ENCODE data around the gene ALG12.

ALG12 gene

DNA sequence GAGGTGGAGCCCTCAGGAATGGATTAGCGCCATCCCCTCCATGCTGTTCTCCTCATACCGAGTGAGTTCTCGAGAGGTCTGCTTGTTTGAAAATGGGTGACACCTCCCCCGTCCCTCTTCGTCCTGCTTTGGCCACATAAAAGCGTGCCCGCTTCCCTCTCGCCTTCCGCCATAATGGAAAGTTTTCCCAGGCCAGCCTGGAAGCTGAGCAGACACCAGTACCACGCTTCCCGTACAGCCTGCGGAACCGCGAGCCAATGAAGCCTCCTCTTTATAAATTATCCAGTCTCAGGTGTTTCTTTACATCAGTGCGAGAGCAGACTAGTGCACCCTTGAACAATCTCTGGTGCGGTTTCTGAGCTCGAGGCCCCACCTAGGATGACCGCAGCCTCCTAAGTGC, 12.8 kb downstream of the ALG12 start:
- Histone ChIP-seq H3K27me3 (ENCODE audit: low read depth, low read length) (no peaks in the 10 kb centered on the region), H3K4me2 (ENCODE audit: low read length) (no peak overlapping the region), H3K9ac (ENCODE audit: low read length) (no peak overlapping the region), H3K79me2 (ENCODE audit: low read length) (no peaks in the 10 kb centered on the region), H3K4me3 (ENCODE audit: low read length) (no peak overlapping the region), H2AFZ (ENCODE audit: low read depth, low read length) (no peak overlapping the region), H3K9me3 (ENCODE audit: insufficient read depth, low read length) (no peaks in the 10 kb centered on the region), H4K20me1 (ENCODE audit: insufficient read depth, low read length) (no peaks in the 10 kb centered on the region), H3K27ac (ENCODE audit: low read length) (no peak overlapping the region), H3K36me3 (replicated peaks; ENCODE audit: low read depth, low read length) (peaks cover 10% of the 10 kb centered on the region), H3K4me1 (ENCODE audit: low read length) (no peaks in the 10 kb centered on the region)
- TF ChIP-seq, protein P1, sequence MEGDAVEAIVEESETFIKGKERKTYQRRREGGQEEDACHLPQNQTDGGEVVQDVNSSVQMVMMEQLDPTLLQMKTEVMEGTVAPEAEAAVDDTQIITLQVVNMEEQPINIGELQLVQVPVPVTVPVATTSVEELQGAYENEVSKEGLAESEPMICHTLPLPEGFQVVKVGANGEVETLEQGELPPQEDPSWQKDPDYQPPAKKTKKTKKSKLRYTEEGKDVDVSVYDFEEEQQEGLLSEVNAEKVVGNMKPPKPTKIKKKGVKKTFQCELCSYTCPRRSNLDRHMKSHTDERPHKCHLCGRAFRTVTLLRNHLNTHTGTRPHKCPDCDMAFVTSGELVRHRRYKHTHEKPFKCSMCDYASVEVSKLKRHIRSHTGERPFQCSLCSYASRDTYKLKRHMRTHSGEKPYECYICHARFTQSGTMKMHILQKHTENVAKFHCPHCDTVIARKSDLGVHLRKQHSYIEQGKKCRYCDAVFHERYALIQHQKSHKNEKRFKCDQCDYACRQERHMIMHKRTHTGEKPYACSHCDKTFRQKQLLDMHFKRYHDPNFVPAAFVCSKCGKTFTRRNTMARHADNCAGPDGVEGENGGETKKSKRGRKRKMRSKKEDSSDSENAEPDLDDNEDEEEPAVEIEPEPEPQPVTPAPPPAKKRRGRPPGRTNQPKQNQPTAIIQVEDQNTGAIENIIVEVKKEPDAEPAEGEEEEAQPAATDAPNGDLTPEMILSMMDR (IDR thresholded peaks at IDR 0.05; ENCODE audit: low read depth, low read length) = no peak
- no peak for TF ChIP-seq EZH2phosphoT487 (IDR thresholded peaks at IDR 0.05; ENCODE audit: low read depth)

DNA sequence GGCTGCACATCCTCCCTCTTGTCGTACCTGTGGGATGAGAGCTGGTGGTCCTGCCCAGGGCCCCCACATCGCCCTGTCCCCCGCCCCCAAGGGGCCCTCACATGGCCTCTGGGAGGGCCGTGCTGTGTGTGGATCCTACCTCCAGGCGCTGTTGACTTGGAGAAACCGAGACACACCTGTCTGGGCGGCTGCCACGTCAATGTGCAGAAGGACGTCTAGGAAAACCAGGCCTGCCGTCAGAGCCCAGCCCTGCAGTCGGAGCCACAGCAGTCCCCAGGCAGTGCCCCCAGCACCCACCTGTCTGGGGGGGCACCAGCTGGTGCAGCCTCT, 14.2 kb downstream of the ALG12 start:
- Histone ChIP-seq H3K36me3 (replicated peaks; ENCODE audit: low read depth, low read length) (peaks cover 10% of the 10 kb centered on the region), H3K27me3 (ENCODE audit: low read depth, low read length) (no peaks in the 10 kb centered on the region), H4K20me1 (ENCODE audit: insufficient read depth, low read length) (no peaks in the 10 kb centered on the region)

DNA sequence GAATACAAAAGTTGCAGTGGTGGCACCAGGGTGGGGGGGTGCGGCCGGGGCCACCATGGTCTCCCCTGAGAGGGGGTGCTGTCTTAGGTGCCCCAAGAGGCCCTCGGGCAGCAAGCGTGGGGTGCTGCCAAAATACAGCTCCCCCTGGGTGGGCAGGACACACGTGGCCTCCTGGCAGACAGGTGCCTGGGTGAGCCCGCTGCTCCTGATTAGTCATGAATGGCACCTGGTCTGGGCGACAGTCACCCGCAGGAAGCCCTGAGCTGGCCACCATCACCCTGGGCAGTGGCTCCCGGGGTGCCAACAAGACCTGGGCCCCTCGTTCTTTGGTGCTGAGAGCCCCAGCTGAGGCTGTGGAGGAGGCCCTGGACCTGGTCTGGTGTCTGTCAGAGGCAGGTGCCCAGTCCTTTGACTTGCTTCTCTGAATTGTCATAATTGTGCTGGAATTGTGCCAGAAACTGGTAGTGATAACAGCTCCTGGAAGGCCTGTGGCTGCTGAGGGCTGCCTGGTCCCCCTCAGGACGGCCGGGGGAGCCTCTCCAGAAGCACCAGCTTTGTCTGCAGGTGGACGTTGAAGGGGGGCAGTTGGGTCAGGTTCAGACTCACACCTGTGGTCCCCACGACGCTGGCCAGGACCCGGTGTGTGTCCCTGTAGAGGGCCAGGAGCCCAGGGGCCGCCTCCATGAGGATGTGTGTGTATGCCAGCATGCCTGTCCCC, 14.8 kb downstream of the ALG12 start:
- H3K27ac ChIP-seq (ENCODE audit: low read length) = no peak overlapping the region
- H4K20me1 ChIP-seq (ENCODE audit: insufficient read depth, low read length) = no peaks in the 10 kb centered on the region

More for the DNA sequence above, 14.2 kb downstream of the ALG12 start:
- no peak overlapping the region for H3K9ac ChIP-seq (ENCODE audit: low read length)
- no peak overlapping the region for H2AFZ ChIP-seq (ENCODE audit: low read depth, low read length)
- TF ChIP-seq, protein P1 (IDR thresholded peaks at IDR 0.05; ENCODE audit: low read depth, low read length) = no peak
- TF ChIP-seq EZH2phosphoT487 (IDR thresholded peaks at IDR 0.05; ENCODE audit: low read depth) = no peak
- H3K9me3 ChIP-seq (ENCODE audit: insufficient read depth, low read length) = no peaks in the 10 kb centered on the region
- H3K4me3 ChIP-seq (ENCODE audit: low read length) = no peak overlapping the region
- H3K4me2 ChIP-seq (ENCODE audit: low read length) = no peak overlapping the region
- no peaks in the 10 kb centered on the region for H3K79me2 ChIP-seq (ENCODE audit: low read length)
- H3K27ac ChIP-seq (ENCODE audit: low read length) = no peak overlapping the region
- no peaks in the 10 kb centered on the region for H3K4me1 ChIP-seq (ENCODE audit: low read length)

DNA sequence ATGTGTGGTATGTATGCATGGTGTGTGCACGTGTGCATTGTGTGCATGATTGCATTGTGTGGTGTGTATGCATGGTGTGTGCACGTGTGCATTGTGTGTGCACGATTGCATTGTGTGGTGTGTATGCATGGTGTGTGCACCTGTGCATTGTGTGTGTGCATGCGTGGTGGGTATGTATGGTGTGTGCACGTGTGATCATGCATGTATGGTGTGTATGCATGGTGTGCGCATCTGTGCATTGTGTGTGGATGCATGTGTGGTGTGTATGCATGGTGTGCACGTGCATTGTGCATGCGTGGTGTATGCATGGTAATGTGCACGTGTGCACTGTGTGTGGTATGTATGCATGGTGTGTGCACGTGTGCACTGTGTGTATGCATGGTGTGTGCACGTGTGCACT, 16.8 kb downstream of the ALG12 start:
- Histone ChIP-seq H3K9me3 (ENCODE audit: insufficient read depth, low read length) (no peaks in the 10 kb centered on the region), H3K4me1 (ENCODE audit: low read length) (no peaks in the 10 kb centered on the region), H3K79me2 (ENCODE audit: low read length) (no peaks in the 10 kb centered on the region), H3K27me3 (ENCODE audit: low read depth, low read length) (no peaks in the 10 kb centered on the region), H3K4me2 (ENCODE audit: low read length) (no peak overlapping the region), H2AFZ (ENCODE audit: low read depth, low read length) (no peak overlapping the region), H3K9ac (ENCODE audit: low read length) (no peak overlapping the region), H3K27ac (ENCODE audit: low read length) (no peak overlapping the region), H3K36me3 (replicated peaks; ENCODE audit: low read depth, low read length) (peaks cover 10% of the 10 kb centered on the region), H3K4me3 (ENCODE audit: low read length) (no peak overlapping the region), H4K20me1 (ENCODE audit: insufficient read depth, low read length) (no peaks in the 10 kb centered on the region)
- no peak for TF ChIP-seq EZH2phosphoT487 (IDR thresholded peaks at IDR 0.05; ENCODE audit: low read depth)
- TF ChIP-seq, protein P1 (IDR thresholded peaks at IDR 0.05; ENCODE audit: low read depth, low read length) = no peak

More for the DNA sequence above, 14.8 kb downstream of the ALG12 start:
- Histone ChIP-seq H3K4me2 (ENCODE audit: low read length) (no peak overlapping the region), H3K36me3 (replicated peaks; ENCODE audit: low read depth, low read length) (peaks cover 10% of the 10 kb centered on the region), H2AFZ (ENCODE audit: low read depth, low read length) (no peak overlapping the region), H3K27me3 (ENCODE audit: low read depth, low read length) (no peaks in the 10 kb centered on the region), H3K9ac (ENCODE audit: low read length) (no peak overlapping the region), H3K79me2 (ENCODE audit: low read length) (no peaks in the 10 kb centered on the region), H3K4me3 (ENCODE audit: low read length) (no peak overlapping the region), H3K9me3 (ENCODE audit: insufficient read depth, low read length) (no peaks in the 10 kb centered on the region), H3K4me1 (ENCODE audit: low read length) (no peaks in the 10 kb centered on the region)
- TF ChIP-seq, protein P1 (IDR thresholded peaks at IDR 0.05; ENCODE audit: low read depth, low read length) = no peak
- TF ChIP-seq EZH2phosphoT487 (IDR thresholded peaks at IDR 0.05; ENCODE audit: low read depth) = no peak
